Stimulated activated CD4-positive, alpha-beta T cell treated with anti-CD3 and anti-CD28 coated beads, Interleukin-1b, Interleukin-23, amount 100 ng/mL, for 48 hours (primary cell): Measurements from ENCODE around the gene OLIG1.

ENCODE experiments used
- DNase-seq: peaks from one replicate; pipeline ENCODE4 v3.0.0-alpha.2; 2020

The OLIG1 gene

DNA sequence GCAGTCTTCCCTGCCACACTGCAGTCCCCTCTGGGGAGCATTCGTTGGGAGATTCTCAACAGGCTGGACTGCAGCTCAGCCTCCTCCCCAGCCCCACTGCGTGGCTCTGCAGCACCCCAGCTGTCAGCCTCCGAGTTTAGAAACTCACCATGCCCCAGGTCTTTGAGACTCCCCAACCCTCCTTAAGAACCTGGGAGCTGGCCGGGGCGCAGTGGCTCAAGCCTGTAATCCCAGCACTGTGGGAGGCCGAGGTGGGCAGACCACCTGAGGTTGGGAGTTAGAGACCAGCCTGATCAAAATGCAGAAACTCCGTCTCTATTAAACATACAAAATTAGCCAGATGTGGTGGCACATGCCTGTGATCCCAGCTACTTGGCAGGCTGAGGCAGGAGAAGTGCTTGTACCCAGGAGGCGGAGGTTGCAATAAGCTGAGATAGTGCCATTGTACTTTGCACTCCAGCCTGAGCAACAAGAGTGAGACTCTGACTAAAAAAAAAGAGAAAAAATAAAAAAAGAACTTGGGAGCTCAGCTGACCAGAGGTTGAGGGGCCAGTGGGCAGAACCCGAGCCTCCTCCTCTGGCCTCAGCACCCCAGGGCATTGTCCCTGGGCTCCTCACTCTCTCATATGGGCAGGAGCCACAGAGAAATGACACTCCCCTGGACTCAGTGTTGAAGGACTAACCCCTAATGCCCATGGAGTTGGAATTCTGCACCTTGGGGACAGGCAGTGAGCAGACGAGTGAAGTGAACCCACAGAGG is 38.6 kb upstream of the OLIG1 start:
- DNase-seq: no peak

GRCh38 chr21:33032434-33033047 is 37.4 kb upstream of the OLIG1 start:
- DNase-seq: no peak

- no peak for DNase-seq
Measured at GRCh38 chr21:33033094-33033951, 36.6 kb upstream of the OLIG1 start.

DNA sequence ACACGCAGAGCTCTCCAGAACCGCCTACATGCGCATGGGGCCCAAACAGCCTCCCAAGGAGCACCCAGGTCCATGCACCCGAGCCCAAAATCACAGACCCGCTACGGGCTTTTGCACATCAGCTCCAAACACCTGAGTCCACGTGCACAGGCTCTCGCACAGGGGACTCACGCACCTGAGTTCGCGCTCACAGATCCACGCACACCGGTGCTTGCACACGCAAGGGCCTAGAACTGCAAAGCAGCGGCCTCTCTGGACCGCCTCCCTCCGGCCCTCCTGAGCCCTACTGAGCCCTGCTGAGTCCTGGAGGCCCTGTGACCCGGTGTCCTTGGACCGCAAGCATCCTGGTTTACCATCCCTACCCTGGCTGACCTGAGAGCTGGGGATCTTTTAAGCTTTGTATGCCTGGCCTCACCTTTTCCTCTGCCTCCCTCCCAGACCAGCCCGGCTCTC is 36.0 kb upstream of the OLIG1 start:
- DNase-seq: no peak

DNA sequence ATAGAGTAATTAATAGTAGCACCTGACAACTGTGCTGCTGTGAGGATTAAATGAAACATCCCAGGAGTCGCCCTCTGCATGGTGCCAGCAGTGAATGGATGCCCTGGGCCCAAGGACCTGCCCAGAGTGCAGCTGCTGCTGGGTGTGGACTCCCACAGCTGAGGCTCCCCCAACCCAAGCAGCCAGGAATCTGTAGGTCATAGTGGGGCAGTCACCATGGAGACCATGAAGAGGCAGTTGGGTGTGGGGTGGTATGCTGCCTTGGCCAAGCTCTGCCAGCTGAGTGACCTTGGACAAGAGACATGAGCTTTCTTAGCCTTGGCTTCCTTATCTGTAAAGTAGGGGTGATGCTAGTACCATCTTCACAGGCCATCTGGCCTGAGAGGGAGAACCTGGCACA is 34.8 kb upstream of the OLIG1 start:
- no peak for DNase-seq

GRCh38 chr21:33036430-33037162 is 33.3 kb upstream of the OLIG1 start:
- DNase-seq: no peak

DNA sequence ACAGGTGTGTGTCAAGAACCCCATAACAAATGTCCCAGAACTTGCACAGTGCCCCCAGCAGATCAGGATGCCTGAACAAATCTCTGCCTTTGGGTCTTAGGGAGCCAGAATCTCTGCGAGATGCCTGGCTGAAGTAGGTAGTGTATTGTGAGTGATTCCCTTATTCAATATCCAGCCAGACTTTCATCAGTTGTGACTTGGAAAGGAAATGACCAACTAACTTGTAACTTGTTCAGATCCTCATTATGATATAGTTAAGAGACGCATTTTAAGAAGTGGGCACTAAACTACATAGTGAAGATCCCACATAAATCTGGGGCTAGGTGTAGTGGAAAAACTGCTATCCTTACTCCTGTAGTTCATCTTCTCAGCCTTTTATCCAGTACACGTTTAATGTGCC is 32.4 kb upstream of the OLIG1 start:
- DNase-seq: no peak

GRCh38 chr21:33039536-33039935 is 30.4 kb upstream of the OLIG1 start:
- DNase-seq: no peak

DNA sequence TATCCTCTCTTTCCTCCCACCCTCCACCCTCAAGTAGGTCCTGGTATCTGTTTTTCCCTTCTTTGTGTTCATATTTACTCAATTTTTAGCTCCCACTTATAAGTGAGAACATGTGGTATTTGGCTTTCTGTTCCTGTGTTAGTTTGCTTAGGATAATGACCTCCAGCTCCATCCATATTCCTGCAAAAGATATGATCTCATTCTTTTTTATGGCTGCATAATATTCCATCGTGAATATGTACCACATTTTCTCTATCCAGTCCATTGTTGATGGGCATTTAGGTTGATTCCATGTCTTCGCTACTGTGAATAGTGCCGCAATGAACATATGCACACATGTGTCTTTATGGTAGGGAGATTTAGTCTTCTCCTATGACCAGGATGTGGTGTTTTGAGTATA is 29.7 kb upstream of the OLIG1 start:
- DNase-seq: no peak

DNA sequence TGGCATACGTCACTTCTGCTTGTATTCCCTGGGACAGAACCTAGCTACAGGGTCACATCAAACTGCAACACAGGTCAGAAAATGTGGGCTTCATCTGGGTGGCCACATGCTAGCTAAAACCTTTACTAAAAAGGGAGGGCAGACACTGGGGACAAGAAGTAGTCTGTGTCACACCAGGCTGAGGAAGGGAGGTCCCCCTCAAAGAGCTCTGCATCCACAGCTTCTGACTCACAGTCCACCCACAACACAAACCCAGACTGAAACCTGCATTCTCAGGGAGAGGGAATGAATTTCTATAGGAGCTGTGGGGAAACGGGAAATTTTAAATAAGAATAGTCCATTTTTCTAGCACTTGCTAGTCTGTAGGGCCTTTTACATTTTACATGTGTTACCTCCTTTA is 28.0 kb upstream of the OLIG1 start:
- DNase-seq: no peak

DNA sequence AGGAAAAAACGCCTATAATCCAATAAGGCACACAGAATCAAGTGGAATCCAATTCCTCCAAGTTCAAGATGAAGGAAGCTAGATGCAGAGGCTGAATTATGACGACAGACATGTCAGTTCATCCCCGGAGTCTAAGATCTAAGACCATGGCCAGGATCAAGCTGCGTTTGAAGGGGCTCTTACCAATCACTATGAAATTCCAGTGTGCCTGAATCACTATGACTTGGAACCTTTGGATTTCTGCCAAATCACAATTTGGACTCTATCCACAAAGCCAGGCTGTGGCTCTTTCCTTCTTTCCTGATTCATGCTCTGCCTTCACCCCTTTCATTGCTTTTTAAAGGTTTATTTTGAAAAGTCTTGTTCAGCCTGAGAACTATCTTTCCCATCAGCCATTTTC is 27.1 kb upstream of the OLIG1 start:
- DNase-seq: no peak

- DNase-seq: no peak
Measured at GRCh38 chr21:33046455-33046854, 23.5 kb upstream of the OLIG1 start.

DNA sequence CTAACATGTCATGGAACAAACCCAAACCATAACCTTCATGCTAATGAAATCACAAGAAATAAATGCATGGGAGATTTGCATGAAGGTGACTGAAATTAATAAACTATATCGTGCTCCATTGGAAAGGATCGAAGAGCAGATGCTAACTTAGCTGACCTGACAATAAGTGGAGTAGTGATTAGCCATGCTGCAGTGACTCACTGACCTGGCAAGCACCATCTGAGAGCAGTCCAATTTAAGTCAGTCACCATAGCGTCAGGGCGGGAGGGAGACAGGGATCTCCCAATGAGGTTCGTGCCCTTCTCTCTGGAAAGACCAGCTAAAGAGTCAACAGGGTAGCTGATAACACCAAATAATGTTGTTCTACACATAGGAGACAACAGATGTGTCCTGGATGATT is 22.7 kb upstream of the OLIG1 start:
- DNase-seq: no peak

DNA sequence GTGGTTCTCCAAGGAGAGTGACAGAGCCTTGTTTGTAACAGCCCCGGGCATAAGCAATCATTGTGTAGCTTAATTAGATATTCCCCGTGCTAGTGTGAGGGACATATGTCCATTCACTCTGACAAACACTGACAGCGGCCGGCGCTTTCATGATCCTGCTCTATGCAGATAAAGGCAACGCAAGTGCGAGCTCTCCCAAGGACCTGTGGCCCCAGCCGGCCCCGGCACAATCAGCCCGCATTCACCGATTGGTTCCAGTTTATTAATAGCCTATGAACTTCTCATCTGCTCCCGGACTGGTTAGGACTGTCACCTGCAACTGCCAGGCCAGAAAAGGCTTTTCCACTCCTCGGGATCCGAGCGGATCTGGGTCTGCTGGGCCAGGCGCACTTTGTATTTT is 18.0 kb upstream of the OLIG1 start:
- DNase-seq: no peak

DNA sequence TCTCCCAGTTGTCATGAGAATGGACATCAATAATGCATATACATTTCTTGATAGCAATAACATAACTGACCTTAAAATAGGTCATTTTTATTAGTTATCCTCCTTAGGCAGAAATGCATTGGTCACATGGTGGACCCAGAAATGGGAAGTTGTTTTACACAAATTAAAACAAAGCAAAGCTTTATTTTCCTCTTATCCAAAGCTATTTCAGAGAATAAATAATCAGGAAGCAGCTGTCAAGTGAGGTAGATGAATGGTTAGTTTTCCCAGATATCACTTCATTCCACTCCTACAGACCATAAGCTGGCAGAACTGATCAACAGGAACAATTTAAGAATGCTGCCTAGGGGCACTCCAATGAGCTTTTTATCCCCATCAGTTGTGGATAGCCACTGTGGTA is 16.0 kb upstream of the OLIG1 start:
- no peak for DNase-seq

DNA sequence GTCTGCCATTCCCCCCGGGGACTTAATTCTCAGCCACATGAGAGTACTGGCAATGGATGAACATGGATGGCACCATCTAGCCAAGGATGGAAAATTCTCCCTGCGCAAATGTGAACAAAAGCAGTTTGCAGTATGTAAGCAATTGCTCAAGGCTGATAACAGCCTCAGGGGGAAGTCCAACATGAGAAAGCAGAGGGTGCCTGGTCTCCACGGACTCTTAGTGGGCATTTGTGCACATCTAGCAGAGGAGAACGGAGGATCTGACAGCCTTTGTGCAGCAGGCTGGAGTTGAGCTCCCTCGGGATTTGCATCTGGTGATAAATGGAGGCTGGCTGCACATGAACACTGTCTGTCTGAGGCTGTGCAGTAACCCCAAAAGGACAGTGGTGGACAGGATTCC is 13.9 kb upstream of the OLIG1 start:
- no peak for DNase-seq

GRCh38 chr21:33057385-33057940 is 12.5 kb upstream of the OLIG1 start:
- no peak for DNase-seq

GRCh38 chr21:33058527-33058926 is 11.4 kb upstream of the OLIG1 start:
- no peak for DNase-seq

DNA sequence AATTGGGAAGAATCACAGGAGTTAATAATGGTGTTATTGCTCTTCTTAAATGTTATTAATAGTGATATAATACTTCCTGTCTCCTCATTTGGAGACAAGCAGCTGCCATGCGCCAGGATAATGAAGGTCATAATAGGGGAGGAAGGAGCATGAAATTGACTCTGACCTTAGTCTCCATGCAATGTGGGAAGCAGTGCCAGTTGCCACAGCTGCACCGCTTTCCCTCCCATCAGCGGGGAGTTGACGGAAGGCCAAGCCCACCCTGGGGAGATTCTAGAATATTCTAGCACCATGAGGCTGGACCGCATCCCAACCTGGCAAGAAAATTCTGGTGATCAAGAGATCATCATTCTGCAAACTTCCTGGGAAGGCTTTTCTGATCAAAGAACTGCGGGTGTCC is 11.0 kb upstream of the OLIG1 start:
- DNase-seq: no peak

DNA sequence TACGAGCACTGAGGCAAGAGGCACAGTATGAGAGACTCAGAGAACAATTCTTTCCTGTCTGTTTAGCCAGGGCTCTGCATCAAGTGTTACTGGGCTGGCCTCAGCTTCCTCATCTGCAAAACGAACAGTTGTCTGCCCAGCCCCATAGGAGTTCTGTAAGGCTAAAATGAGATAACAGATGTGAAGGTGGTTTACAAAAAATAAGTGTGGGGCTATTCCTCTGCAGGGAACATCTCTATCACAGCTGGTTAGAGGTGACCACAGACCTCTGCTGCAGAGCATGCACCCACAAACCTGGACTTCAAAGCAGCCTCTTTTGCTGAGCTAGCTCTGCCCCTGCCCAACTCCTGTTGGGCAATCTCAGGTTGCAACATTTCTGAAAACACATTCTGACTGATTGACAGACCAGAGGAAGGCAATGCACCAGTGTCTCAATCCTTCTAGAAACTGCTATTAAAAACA is 10.5 kb upstream of the OLIG1 start:
- no peak for DNase-seq

GRCh38 chr21:33061233-33061632 is 8.7 kb upstream of the OLIG1 start:
- no peak for DNase-seq

DNA sequence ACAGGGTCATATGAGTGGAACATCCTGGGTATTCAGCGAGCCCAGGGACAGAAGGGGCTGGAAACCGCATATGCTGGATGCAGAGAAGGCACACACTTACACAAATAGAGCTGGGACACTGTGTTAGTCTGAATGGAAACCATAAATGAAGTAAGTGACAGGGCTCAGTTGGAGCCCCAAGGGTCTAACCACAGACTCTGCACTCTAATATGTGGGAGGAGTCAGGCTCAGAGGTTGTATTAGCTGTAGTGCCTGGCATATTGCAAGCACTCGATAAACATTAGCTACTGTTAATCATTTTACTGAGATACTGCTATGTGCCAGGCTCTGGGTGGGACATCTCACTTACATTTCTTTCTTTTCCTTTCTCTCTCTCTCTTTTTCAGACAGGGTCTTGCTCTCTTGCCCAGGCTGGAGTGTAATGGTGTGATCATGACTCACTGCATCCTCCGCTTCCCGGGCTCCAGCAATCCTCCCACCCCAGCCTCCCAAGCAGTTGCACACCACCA is 6.5 kb upstream of the OLIG1 start:
- no peak for DNase-seq
